ENCODE results near the gene PCBD1. TPM values are rescaled to one million over a fixed set of nuclear protein-coding genes. Genes with fewer than 3 reads are reported as not detected.

The PCBD1 gene
- polyA plus RNA-seq, 4 donors = 67.3 to 178 (median 112) TPM

GRCh38 chr10:70853457-70853856, 34.9 kb downstream of the PCBD1 start:
- FAIRE-seq (no peak), DNase-seq (no peak)
- Histone ChIP-seq H3K4me3 (ENCODE audit: low read depth in 1 of 3, low read length in 3 of 3) (no peak overlapping the region), H3K36me3 (ENCODE audit: control insufficient read depth in 3 of 3, insufficient read depth in 2 of 3, low read depth in 1 of 3, low read length in 3 of 3) (peaks cover 3 to 30% (median 8%) of the 10 kb centered on the region in 3 donors), H3K9me3 (ENCODE audit: control insufficient read depth in 2 of 2, insufficient read depth in 1 of 2, low read depth in 1 of 2, low read length in 1 of 2) (no peaks in the 10 kb centered on the region), H3K27ac (ENCODE audit: low read depth in 1 of 3, low read length in 2 of 3) (peak overlapping the region in 1 of 3 donors; percentile 16), H3K27me3 (ENCODE audit: control insufficient read depth in 3 of 3, insufficient read depth in 3 of 3, low read length in 3 of 3) (no peaks in the 10 kb centered on the region), H3K4me1 (ENCODE audit: control insufficient read depth in 3 of 3, insufficient read depth in 2 of 3, low read depth in 1 of 3, low read length in 2 of 3) (peaks cover 0 to 16% (median 9%) of the 10 kb centered on the region in 3 donors)
- 15 to 61% (median 43%) methylated on average over 1 of the region's 1 CpG for whole genome bisulfite sequencing, 3 donors

DNA sequence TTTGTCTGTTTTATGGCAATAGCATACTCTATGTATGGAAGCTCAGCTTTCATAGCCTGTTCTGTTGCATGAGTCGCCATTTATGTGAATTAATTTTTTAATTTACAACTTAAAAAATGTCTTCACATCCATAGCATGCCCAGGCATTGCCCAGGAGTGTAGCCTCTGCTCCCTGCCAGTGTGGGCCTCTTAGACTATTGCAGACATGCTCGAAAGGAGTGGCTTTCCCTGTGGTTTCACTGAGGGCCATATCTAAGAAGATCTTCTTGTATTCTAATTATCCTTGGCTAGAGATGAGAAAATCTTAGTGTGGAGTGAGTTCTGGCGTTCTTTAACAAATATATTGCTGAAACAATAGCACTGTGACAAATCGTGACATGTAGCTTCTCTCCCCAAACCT, 35.3 kb downstream of the PCBD1 start:
- H3K36me3 ChIP-seq (ENCODE audit: control insufficient read depth in 3 of 3, insufficient read depth in 2 of 3, low read depth in 1 of 3, low read length in 3 of 3) = peaks cover 3 to 28% (median 8%) of the 10 kb centered on the region in 3 donors
- 73 to 79% (median 73%) methylated on average over 4 of the region's 4 CpGs for WGBS, 3 donors

DNA sequence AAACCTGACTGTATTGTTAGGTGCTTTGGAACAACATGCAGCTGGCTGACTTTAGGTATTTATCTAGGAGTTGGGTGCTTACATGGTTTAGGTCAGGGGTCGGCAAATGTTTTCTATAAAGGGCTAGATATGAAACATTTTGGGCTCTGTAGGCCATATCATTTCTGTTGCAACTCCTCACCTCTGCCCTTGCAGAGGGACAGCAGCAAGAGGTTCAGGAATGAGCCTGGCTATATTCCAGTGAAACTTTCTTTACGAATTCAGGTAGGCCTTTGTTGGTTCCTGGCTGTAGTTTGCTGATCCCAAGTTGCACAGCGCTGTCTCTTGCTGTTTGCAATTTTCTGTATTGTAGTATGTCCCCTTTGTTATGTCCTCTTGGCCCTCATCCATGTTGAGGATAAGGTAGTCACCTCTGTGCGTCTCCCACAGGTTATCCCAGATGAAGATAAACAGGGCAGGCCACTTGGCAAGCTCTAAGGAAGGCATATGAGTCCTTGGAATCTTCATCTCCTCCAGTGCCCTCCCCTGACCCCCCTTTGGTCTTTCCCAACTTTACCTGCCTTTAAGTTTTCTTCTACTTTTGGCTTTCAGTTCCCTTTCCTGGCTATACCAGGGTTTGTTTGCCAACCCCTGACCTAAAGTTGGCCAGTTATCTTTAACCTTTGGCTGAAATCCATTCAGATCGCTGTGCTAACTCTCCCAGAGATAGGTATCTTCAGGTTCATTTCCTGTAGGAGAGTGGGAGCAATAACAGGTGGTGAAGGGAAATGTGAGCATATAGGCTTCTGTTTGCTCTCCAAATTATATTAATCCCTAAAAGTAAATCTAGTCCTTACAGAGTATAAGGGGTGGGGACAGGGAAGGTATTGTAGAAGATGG, 36.5 kb downstream of the PCBD1 start:
- Histone ChIP-seq H3K27me3 (ENCODE audit: control insufficient read depth in 3 of 3, insufficient read depth in 3 of 3, low read length in 3 of 3) (no peaks in the 10 kb centered on the region), H3K4me3 (ENCODE audit: low read depth in 1 of 3, low read length in 3 of 3) (no peak overlapping the region), H3K4me1 (ENCODE audit: control insufficient read depth in 3 of 3, insufficient read depth in 2 of 3, low read depth in 1 of 3, low read length in 2 of 3) (peaks cover 0 to 18% (median 7%) of the 10 kb centered on the region in 3 donors), H3K9me3 (ENCODE audit: control insufficient read depth in 2 of 2, insufficient read depth in 1 of 2, low read depth in 1 of 2, low read length in 1 of 2) (no peaks in the 10 kb centered on the region), H3K27ac (ENCODE audit: low read depth in 1 of 3, low read length in 2 of 3) (peak overlapping the region; percentile 2 to 57 (median 29)), H3K36me3 (ENCODE audit: control insufficient read depth in 3 of 3, insufficient read depth in 2 of 3, low read depth in 1 of 3, low read length in 3 of 3) (peaks cover under 1 to 22% (median 8%) of the 10 kb centered on the region in 3 donors)
- WGBS, 3 donors = 63 to 79% (median 65%) methylated on average over 5 of the region's 5 CpGs
- peak in 1 of 2 donors; percentile 56 for DNase-seq
- no peak for FAIRE-seq

More for the DNA sequence above, 35.3 kb downstream of the PCBD1 start:
- Histone ChIP-seq H3K4me1 (ENCODE audit: control insufficient read depth in 3 of 3, insufficient read depth in 2 of 3, low read depth in 1 of 3, low read length in 2 of 3) (peaks cover 0 to 16% (median 9%) of the 10 kb centered on the region in 3 donors), H3K27ac (ENCODE audit: low read depth in 1 of 3, low read length in 2 of 3) (no peak overlapping the region), H3K4me3 (ENCODE audit: low read depth in 1 of 3, low read length in 3 of 3) (no peak overlapping the region), H3K9me3 (ENCODE audit: control insufficient read depth in 2 of 2, insufficient read depth in 1 of 2, low read depth in 1 of 2, low read length in 1 of 2) (no peaks in the 10 kb centered on the region), H3K27me3 (ENCODE audit: control insufficient read depth in 3 of 3, insufficient read depth in 3 of 3, low read length in 3 of 3) (no peaks in the 10 kb centered on the region)
- FAIRE-seq (no peak), DNase-seq (no peak)

DNA sequence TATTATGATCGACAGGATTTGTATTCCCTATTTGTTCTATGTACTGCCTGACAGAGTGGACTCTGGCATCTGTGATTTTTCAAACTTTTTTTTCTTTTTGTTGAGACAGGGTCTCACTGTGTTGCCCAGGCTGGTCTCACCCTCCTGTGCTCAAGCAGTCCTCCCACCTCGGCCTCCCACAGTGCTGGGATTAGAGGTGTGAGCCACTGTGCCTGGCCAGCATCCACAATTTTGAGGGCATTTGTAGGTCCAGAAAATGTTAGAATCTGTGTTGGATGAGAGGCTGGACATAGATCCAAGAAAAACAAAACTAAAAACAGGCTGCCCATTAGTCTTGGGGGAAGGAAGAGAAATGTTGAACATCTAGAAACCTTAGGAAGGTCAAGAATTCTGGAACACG, 38.3 kb downstream of the PCBD1 start:
- WGBS, 3 donors = 80 to 84% (median 83%) methylated on average over 3 of the region's 3 CpGs
- peaks cover 0 to 34% (median 7%) of the 10 kb centered on the region in 3 donors for H3K4me1 ChIP-seq (ENCODE audit: control insufficient read depth in 3 of 3, insufficient read depth in 2 of 3, low read depth in 1 of 3, low read length in 2 of 3)
- H3K27me3 ChIP-seq (ENCODE audit: control insufficient read depth in 3 of 3, insufficient read depth in 3 of 3, low read length in 3 of 3) = no peaks in the 10 kb centered on the region
- no peaks in the 10 kb centered on the region for H3K9me3 ChIP-seq (ENCODE audit: control insufficient read depth in 2 of 2, insufficient read depth in 1 of 2, low read depth in 1 of 2, low read length in 1 of 2)
- no peak overlapping the region for H3K4me3 ChIP-seq (ENCODE audit: low read depth in 1 of 3, low read length in 3 of 3)
- peaks cover 2 to 17% (median 12%) of the 10 kb centered on the region in 3 donors for H3K36me3 ChIP-seq (ENCODE audit: control insufficient read depth in 3 of 3, insufficient read depth in 2 of 3, low read depth in 1 of 3, low read length in 3 of 3)
- FAIRE-seq = no peak
- H3K27ac ChIP-seq (ENCODE audit: low read depth in 1 of 3, low read length in 2 of 3) = no peak overlapping the region
- no peak for DNase-seq

GRCh38 chr10:70849582-70850016, 38.8 kb downstream of the PCBD1 start:
- WGBS, 3 donors = 60 to 61% (median 61%) methylated on average over 2 of the region's 2 CpGs

DNA sequence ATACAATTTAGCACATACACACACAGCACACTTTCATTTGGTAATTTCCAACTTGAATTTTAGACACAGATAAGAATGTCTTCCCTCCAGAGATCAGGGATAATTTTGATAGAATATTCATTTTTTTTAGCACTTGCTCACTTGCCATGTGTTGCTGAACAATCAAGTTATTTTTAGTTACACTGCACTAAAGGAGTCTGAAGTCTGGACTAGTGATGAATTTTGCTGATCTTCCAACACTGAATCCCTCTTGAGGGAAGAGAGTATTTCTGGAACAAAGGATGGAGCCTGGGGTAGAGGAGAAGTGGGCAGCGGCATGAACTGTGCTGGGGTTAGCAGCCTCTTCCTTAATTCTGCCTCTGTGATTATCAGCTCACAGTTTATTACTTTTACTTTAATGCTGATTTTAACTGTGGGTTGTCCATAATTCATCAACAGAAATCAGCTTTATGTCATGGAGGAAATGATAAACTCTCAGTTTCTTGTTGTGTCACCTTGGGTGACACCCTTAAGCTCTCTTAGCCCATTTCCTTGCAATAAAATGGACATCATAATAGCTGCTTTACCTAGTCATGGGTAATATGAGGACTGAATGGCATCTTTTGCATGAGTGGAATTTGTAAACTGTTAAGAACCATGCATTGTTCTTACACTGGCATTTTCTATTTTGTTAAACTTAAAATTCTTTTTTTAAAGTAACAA, 40.6 kb downstream of the PCBD1 start:
- 86 to 100% (median 92%) methylated on average over 1 of the region's 1 CpG for WGBS, 3 donors
- Histone ChIP-seq H3K36me3 (ENCODE audit: control insufficient read depth in 3 of 3, insufficient read depth in 2 of 3, low read depth in 1 of 3, low read length in 3 of 3) (peaks cover 3 to 12% (median 7%) of the 10 kb centered on the region in 3 donors), H3K4me1 (ENCODE audit: control insufficient read depth in 3 of 3, insufficient read depth in 2 of 3, low read depth in 1 of 3, low read length in 2 of 3) (peaks cover 0 to 50% (median 9%) of the 10 kb centered on the region in 3 donors), H3K9me3 (ENCODE audit: control insufficient read depth in 2 of 2, insufficient read depth in 1 of 2, low read depth in 1 of 2, low read length in 1 of 2) (no peaks in the 10 kb centered on the region), H3K4me3 (ENCODE audit: low read depth in 1 of 3, low read length in 3 of 3) (no peak overlapping the region), H3K27ac (ENCODE audit: low read depth in 1 of 3, low read length in 2 of 3) (no peak overlapping the region), H3K27me3 (ENCODE audit: control insufficient read depth in 3 of 3, insufficient read depth in 3 of 3, low read length in 3 of 3) (no peaks in the 10 kb centered on the region)
- FAIRE-seq (no peak), DNase-seq (no peak)

More at GRCh38 chr10:70849582-70850016, 38.8 kb downstream of the PCBD1 start:
- FAIRE-seq (no peak), DNase-seq (no peak)
- H3K4me1 ChIP-seq (ENCODE audit: control insufficient read depth in 3 of 3, insufficient read depth in 2 of 3, low read depth in 1 of 3, low read length in 2 of 3) = peaks cover 0 to 39% (median 7%) of the 10 kb centered on the region in 3 donors
- H3K27me3 ChIP-seq (ENCODE audit: control insufficient read depth in 3 of 3, insufficient read depth in 3 of 3, low read length in 3 of 3) = no peaks in the 10 kb centered on the region
- H3K27ac ChIP-seq (ENCODE audit: low read depth in 1 of 3, low read length in 2 of 3) = no peak overlapping the region
- no peak overlapping the region for H3K4me3 ChIP-seq (ENCODE audit: low read depth in 1 of 3, low read length in 3 of 3)
- no peaks in the 10 kb centered on the region for H3K9me3 ChIP-seq (ENCODE audit: control insufficient read depth in 2 of 2, insufficient read depth in 1 of 2, low read depth in 1 of 2, low read length in 1 of 2)
- peaks cover 2 to 17% (median 12%) of the 10 kb centered on the region in 3 donors for H3K36me3 ChIP-seq (ENCODE audit: control insufficient read depth in 3 of 3, insufficient read depth in 2 of 3, low read depth in 1 of 3, low read length in 3 of 3)

DNA sequence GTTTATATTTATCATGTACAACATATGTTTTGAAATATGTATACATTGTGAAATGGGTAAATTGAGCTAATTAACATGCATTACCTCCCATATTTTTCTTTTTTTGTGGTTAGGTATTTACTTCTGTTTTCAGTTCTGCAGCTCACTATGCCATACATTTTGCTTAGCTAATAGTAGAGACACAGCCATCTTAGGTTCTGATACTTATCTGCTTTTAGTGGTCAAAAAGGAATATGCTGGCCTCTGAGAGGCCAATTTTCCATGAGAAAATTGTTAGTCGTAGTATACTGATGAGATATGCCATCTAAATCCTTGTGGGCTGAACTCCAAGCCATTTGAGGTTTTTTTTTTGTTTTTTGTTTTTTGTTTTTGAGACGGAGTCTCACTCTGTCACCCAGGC, 41.6 kb downstream of the PCBD1 start:
- Histone ChIP-seq H3K27ac (ENCODE audit: low read depth in 1 of 3, low read length in 2 of 3) (no peak overlapping the region), H3K36me3 (ENCODE audit: control insufficient read depth in 3 of 3, insufficient read depth in 2 of 3, low read depth in 1 of 3, low read length in 3 of 3) (peaks cover 5 to 10% (median 7%) of the 10 kb centered on the region in 3 donors), H3K27me3 (ENCODE audit: control insufficient read depth in 3 of 3, insufficient read depth in 3 of 3, low read length in 3 of 3) (no peaks in the 10 kb centered on the region), H3K4me3 (ENCODE audit: low read depth in 1 of 3, low read length in 3 of 3) (no peak overlapping the region), H3K4me1 (ENCODE audit: control insufficient read depth in 3 of 3, insufficient read depth in 2 of 3, low read depth in 1 of 3, low read length in 2 of 3) (peaks cover 0 to 48% (median 7%) of the 10 kb centered on the region in 3 donors), H3K9me3 (ENCODE audit: control insufficient read depth in 2 of 2, insufficient read depth in 1 of 2, low read depth in 1 of 2, low read length in 1 of 2) (no peaks in the 10 kb centered on the region)
- 87 to 94% (median 93%) methylated on average over 2 of the region's 2 CpGs for WGBS, 3 donors
- FAIRE-seq (no peak), DNase-seq (no peak)

GRCh38 chr10:70845816-70846215, 42.5 kb downstream of the PCBD1 start:
- Histone ChIP-seq H3K9me3 (ENCODE audit: control insufficient read depth in 2 of 2, insufficient read depth in 1 of 2, low read depth in 1 of 2, low read length in 1 of 2) (no peaks in the 10 kb centered on the region), H3K36me3 (ENCODE audit: control insufficient read depth in 3 of 3, insufficient read depth in 2 of 3, low read depth in 1 of 3, low read length in 3 of 3) (peaks cover 2 to 5% (median 5%) of the 10 kb centered on the region in 3 donors), H3K4me1 (ENCODE audit: control insufficient read depth in 3 of 3, insufficient read depth in 2 of 3, low read depth in 1 of 3, low read length in 2 of 3) (peaks cover 4 to 44% (median 6%) of the 10 kb centered on the region in 3 donors), H3K4me3 (ENCODE audit: low read depth in 1 of 3, low read length in 3 of 3) (no peak overlapping the region), H3K27me3 (ENCODE audit: control insufficient read depth in 3 of 3, insufficient read depth in 3 of 3, low read length in 3 of 3) (no peaks in the 10 kb centered on the region), H3K27ac (ENCODE audit: low read depth in 1 of 3, low read length in 2 of 3) (peak overlapping the region in 1 of 3 donors; percentile 50)
- DNase-seq (peak in 1 of 2 donors; percentile 78), FAIRE-seq (no peak)
- WGBS, 3 donors = 74 to 82% (median 79%) methylated on average over 1 of the region's 1 CpG

Data from small intestine (tissue), 7 donors.